Skeletal muscle tissue (tissue), 4 donors: ENCODE measurements around the gene NCKAP5. TPM values are rescaled to one million over a fixed set of nuclear protein-coding genes. Genes with fewer than 3 reads are reported as not detected.

Experiments used
- H3K27ac ChIP-seq: one replicate; pipeline ENCODE4 v1.7.0; 2013; ENCODE audit warnings: mild to moderate bottlenecking, low read depth, low read length, inconsistent platforms
- H3K27me3 ChIP-seq, 3 donors: one replicate each; pipeline ENCODE4 v1.7.0; 2013; ENCODE audit warnings: low read length in 3 of 3; ENCODE audit not compliant: control insufficient read depth in 3 of 3, insufficient read depth in 3 of 3
- H3K36me3 ChIP-seq, 3 donors: one replicate each; pipeline ENCODE4 v1.7.0; 2013; ENCODE audit warnings: low read length in 3 of 3; ENCODE audit not compliant: control insufficient read depth in 3 of 3, insufficient read depth in 3 of 3
- H3K4me1 ChIP-seq, 3 donors: one replicate each; pipeline ENCODE4 v1.7.0; 2013; ENCODE audit warnings: low read length in 3 of 3, mild to moderate bottlenecking in 3 of 3; ENCODE audit not compliant: control insufficient read depth in 3 of 3, insufficient read depth in 3 of 3
- H3K4me3 ChIP-seq, 3 donors: one replicate each; pipeline ENCODE4 v1.7.0; 2013; ENCODE audit warnings: low read length in 3 of 3
- H3K9ac ChIP-seq, 3 donors: one replicate each; pipeline ENCODE4 v1.7.0; 2013; ENCODE audit warnings: low read length in 3 of 3, mild to moderate bottlenecking in 3 of 3, moderate library complexity in 2 of 3, low read depth in 1 of 3
- H3K9me3 ChIP-seq, 3 donors: one replicate each; pipeline ENCODE4 v1.7.0; 2013; ENCODE audit warnings: low read length in 3 of 3; ENCODE audit not compliant: control insufficient read depth in 3 of 3
- total RNA-seq: library from RNA; depleted of rRNA; stranded (reverse); fragments of >200 nt; gene quantifications from one replicate; pipeline ENCODE4 v1.2.3, GENCODE V29; 2014
- donor health status: Osteomylitis.

The NCKAP5 gene
- total RNA-seq, 1 donor from 2014 or later: 5.7 TPM

DNA sequence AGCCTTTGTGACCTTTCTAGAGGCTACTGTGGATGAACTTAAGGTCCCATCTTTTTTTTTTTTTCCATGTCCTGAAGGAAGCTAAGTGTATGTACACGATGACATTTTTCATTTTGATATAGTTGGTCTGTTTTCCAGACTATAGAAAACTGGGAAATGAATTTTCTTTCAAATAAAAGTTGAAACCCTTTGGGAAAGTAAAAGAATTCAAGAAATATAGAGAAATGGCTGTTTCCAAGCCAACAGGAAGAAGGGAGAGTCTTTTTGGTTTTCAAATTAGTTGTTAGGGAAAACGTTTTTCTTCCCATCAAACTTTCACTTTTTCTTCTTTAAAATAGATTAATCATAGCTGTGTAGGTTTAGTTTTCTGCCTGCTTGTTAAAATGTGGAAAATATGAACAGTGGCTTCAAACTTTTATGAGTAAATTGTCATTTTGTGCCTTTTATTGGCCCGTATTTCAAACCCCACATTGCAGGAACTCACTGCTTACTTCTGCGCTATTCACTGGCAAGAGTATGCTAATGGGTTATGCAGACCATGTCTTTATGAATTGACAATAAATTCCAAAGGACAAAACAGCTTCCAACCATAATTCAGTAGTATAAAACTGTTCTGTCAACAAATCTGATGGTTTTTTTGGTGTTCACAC, 870.6 kb downstream of the NCKAP5 start:
- peaks cover 0 to 3% (median 0%) of the 10 kb centered on the region in 3 donors for H3K27me3 ChIP-seq
- H3K4me1 ChIP-seq: no peaks in the 10 kb centered on the region
- no peak overlapping the region for H3K27ac ChIP-seq
- H3K36me3 ChIP-seq: no peaks in the 10 kb centered on the region
- H3K9ac ChIP-seq: no peak overlapping the region
- no peak overlapping the region for H3K4me3 ChIP-seq
- no peaks in the 10 kb centered on the region for H3K9me3 ChIP-seq

DNA sequence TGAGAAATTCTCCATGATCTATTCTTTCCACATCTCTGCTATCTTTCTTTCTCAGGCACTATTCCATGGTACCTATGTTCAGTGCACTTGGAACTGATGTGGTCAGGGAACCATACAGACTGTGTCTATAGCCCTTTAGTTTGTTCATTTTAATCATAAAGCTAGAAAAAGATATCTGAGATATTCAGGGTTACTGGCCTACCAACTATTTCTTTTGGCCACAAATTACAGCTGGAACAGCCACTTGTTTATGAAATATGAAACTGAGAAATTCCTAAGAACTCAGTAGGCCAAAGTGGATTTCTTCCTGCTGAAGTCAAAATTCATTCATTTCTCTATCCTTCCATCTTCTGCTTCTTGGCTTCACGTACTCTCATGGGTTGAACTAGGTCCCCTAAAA, 875.4 kb downstream of the NCKAP5 start:
- Histone ChIP-seq H3K27me3 (no peaks in the 10 kb centered on the region), H3K27ac (no peak overlapping the region), H3K36me3 (no peaks in the 10 kb centered on the region), H3K9me3 (no peaks in the 10 kb centered on the region), H3K4me3 (no peak overlapping the region), H3K4me1 (no peaks in the 10 kb centered on the region), H3K9ac (no peak overlapping the region)

DNA sequence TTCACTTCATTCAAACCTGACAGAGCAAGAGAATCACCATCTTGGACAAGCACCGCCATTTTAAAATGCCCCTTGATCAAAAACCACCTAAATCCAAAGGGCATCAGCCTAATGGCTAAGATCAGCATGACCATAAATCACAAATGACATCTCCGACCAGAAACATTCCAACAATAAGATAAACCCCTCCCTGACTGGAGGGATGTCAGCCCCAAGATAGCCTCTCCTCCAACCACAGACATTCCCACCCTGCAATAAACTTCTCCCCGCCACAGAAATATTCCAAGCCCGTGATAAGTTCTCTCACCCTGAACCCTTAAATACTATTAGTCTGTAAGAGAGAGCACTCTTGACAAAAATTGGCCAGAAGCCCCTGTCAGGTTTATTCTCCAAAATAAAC, 876.7 kb downstream of the NCKAP5 start:
- Histone ChIP-seq H3K9me3 (no peaks in the 10 kb centered on the region), H3K4me3 (no peak overlapping the region), H3K27ac (no peak overlapping the region), H3K27me3 (no peaks in the 10 kb centered on the region), H3K4me1 (no peaks in the 10 kb centered on the region), H3K9ac (no peak overlapping the region), H3K36me3 (no peaks in the 10 kb centered on the region)

- H3K27ac ChIP-seq: no peak overlapping the region
- H3K4me3 ChIP-seq: no peak overlapping the region
- H3K4me1 ChIP-seq: no peaks in the 10 kb centered on the region
- no peaks in the 10 kb centered on the region for H3K36me3 ChIP-seq
- no peaks in the 10 kb centered on the region for H3K9me3 ChIP-seq
- no peak overlapping the region for H3K9ac ChIP-seq
- no peaks in the 10 kb centered on the region for H3K27me3 ChIP-seq
These were observed 877.5 kb downstream of the NCKAP5 start for GRCh38 chr2:132690664-132691303.

DNA sequence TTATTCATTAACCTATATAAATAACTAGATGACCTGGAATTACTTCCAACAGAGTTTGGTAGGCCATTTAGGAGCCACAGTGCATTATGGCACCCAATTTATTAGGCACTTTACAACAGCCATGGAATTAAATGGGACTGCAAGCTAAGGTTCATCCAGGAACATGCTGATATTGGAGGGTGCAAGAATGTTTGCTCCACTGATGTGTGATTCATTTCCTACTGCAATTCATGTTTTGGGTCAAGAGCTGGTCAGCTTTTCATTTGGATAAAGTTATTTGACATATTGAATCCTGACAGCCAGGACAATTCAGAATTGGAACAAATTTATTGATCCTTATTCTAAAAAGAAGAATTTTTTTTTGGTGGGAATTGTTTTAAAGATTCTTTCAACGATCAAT, 886.5 kb downstream of the NCKAP5 start:
- Histone ChIP-seq H3K4me1 (no peaks in the 10 kb centered on the region), H3K36me3 (no peaks in the 10 kb centered on the region), H3K4me3 (no peak overlapping the region)

GRCh38 chr2:132680544-132680943, 887.7 kb downstream of the NCKAP5 start:
- Histone ChIP-seq H3K27ac (no peak overlapping the region), H3K27me3 (peaks cover 0 to 4% (median 0%) of the 10 kb centered on the region in 3 donors), H3K36me3 (no peaks in the 10 kb centered on the region), H3K4me3 (no peak overlapping the region), H3K9ac (no peak overlapping the region), H3K4me1 (no peaks in the 10 kb centered on the region), H3K9me3 (no peaks in the 10 kb centered on the region)

More for the DNA sequence above, 886.5 kb downstream of the NCKAP5 start:
- no peak overlapping the region for H3K9ac ChIP-seq
- no peak overlapping the region for H3K27ac ChIP-seq
- no peaks in the 10 kb centered on the region for H3K9me3 ChIP-seq
- H3K27me3 ChIP-seq: peaks cover 0 to 4% (median 0%) of the 10 kb centered on the region in 3 donors

DNA sequence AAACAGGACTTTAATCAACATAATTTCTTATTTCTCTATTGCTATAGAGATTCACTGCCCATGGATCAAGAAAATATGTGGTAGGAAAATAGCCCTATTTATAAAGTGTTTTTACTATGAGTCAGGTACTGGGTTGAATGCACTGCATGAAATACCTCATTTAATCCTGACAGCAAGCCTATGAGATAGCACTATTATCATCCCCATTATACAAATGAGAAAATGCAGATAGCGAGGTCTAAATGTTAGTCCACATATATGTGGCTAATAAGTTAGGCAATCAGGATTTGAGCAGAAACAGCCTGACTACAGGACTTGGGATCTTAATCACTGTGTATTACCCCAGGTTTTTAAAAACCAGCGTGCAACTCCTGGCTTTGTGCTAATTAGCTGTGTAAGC, 889.8 kb downstream of the NCKAP5 start:
- Histone ChIP-seq H3K4me3 (no peak overlapping the region), H3K9me3 (no peaks in the 10 kb centered on the region), H3K27ac (no peak overlapping the region), H3K9ac (no peak overlapping the region), H3K27me3 (no peaks in the 10 kb centered on the region), H3K36me3 (no peaks in the 10 kb centered on the region), H3K4me1 (no peaks in the 10 kb centered on the region)

DNA sequence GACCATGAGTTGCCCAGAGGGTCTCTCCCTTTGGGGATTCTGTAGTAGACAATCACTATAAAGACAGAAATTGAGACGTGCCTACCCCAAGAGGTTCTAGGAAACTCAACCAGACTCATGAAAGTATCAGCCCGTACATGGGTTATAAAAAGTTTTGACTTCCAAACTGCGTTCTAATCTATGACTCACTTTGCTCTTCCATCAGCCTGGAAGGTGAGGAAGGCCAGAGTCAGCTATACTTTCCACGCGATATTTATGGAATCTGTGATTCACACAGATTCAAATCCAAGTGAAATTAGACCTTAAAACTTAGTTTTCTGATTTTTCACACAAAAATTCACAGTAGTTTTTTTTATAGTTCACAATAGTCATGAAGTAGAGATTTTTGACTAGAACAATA, 890.6 kb downstream of the NCKAP5 start:
- Histone ChIP-seq H3K4me3 (no peak overlapping the region), H3K27me3 (no peaks in the 10 kb centered on the region), H3K4me1 (no peaks in the 10 kb centered on the region), H3K9me3 (no peaks in the 10 kb centered on the region), H3K27ac (no peak overlapping the region), H3K9ac (no peak overlapping the region), H3K36me3 (no peaks in the 10 kb centered on the region)

DNA sequence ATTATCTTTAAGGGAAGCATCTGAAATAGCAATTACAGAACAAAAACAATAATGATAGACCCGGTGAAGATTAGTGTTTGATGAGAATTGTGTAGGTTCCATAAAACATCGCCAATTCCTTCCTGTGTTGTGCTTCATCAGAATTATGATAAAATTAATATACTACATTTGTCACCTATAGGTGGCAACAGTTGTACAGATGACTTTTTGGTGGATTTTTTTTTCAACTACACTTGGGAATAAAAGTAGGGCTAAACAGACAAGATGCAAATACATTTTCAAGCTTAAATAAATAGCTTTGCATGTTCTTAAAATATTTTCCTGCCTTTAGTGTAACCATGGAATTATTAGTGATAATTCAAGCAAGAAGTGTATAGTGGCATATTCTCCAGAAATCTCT, 891.3 kb downstream of the NCKAP5 start:
- no peaks in the 10 kb centered on the region for H3K4me1 ChIP-seq
- H3K9me3 ChIP-seq: no peaks in the 10 kb centered on the region
- no peak overlapping the region for H3K4me3 ChIP-seq
- no peaks in the 10 kb centered on the region for H3K36me3 ChIP-seq
- H3K27me3 ChIP-seq: no peaks in the 10 kb centered on the region
- no peak overlapping the region for H3K27ac ChIP-seq
- no peak overlapping the region for H3K9ac ChIP-seq

DNA sequence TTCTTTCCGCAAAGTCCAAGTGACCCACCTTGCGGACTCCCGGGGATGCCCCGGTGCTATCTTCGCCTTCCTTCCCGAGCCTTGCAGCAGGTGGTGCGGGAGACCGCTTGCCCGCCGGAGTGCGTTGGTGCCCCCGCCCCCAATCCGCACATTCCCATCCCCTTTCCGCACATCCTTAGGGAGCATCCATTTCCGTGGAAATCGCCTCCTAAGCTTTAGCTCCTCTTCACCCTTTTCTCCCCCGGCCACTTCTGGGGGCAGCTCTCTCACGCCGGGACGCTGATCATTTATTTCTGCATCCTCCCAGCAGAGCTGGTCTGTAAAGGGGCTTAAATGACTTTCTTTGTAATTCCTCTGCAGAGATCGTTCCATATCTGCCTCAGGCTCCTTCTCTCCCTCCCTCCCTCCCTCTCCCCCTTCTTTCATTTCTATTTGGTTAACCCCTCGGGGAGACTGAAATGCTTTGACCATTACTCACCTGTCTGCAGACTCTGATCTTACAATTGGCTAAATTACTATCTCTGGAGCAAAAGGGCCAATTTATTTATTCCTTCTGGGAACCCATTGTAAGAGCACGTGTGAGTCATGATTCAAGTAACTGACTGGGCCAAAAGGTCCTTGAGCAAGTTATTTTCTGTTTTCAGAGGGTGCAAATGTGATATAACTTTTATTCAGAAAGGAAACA, 897.0 kb downstream of the NCKAP5 start:
- H3K27me3 ChIP-seq: peaks cover 35 to 41% (median 40%) of the 10 kb centered on the region in 3 donors

More for the DNA sequence above, 897.0 kb downstream of the NCKAP5 start:
- peaks cover 16 to 21% (median 16%) of the 10 kb centered on the region in 3 donors for H3K4me1 ChIP-seq
- no peak overlapping the region for H3K9ac ChIP-seq
- H3K4me3 ChIP-seq: peak overlapping the region; percentile 58 to 62 (median 60)
- no peaks in the 10 kb centered on the region for H3K9me3 ChIP-seq
- no peaks in the 10 kb centered on the region for H3K36me3 ChIP-seq
- no peak overlapping the region for H3K27ac ChIP-seq
